HL-60 (cell line): Measurements from ENCODE around the gene SLC18A2.

Source experiments
- DNase-seq, 2 experiments: peaks; one replicate each; pipeline ENCODE4 v3.0.0-alpha.2; 2010 to 2020; ENCODE audit warnings: low read depth in 1 of 2, low spot score in 1 of 2
- H3K27ac ChIP-seq: fragments of 250-450 bp; sonication (Bioruptor Pico); replicated peaks from 2 replicates; pipeline ENCODE4 v1.5.1; 2020; ENCODE audit warnings: mild to moderate bottlenecking, moderate library complexity
- H3K27me3 ChIP-seq: fragments of 250-450 bp; sonication (Bioruptor Pico); 2 replicates; pipeline ENCODE4 v1.5.1; 2021; ENCODE audit warnings: mild to moderate bottlenecking, moderate library complexity; ENCODE audit not compliant: insufficient read depth, poor library complexity, severe bottlenecking
- H3K4me3 ChIP-seq: replicated peaks from 2 replicates; pipeline ENCODE4 v1.5.1; 2011; ENCODE audit warnings: mild to moderate bottlenecking, control low read depth, low read length; ENCODE audit not compliant: insufficient read depth
- CTCF ChIP-seq: IDR thresholded peaks from one replicate; pipeline ENCODE4 v1.5.1; 2011; ENCODE audit warnings: low read length, control low read depth, inconsistent platforms; ENCODE audit not compliant: insufficient read depth
- GABPA ChIP-seq: IDR thresholded peaks from 2 replicates; pipeline ENCODE4 v1.6.1; 2012; ENCODE audit warnings: low read depth
- POLR2AphosphoS5 ChIP-seq: IDR thresholded peaks from 2 replicates; pipeline ENCODE4 v1.6.1; 2012; ENCODE audit warnings: low read depth
- REST ChIP-seq: IDR thresholded peaks from 2 replicates; pipeline ENCODE4 v1.6.1; 2012; ENCODE audit warnings: low read depth; ENCODE audit not compliant: insufficient replicate concordance
- SPI1 ChIP-seq: IDR thresholded peaks from 2 replicates; pipeline ENCODE4 v1.6.1; 2012; ENCODE audit warnings: low read depth, mild to moderate bottlenecking, borderline replicate concordance

The SLC18A2 gene

GRCh38 chr10:117259279-117259678 lies 18.4 kb downstream of the SLC18A2 start:
- H3K4me3 ChIP-seq, result no peak overlapping the region
- H3K27ac ChIP-seq, result no peak overlapping the region
- TF ChIP-seq SPI1 (peak; percentile 86; the same call in 1 of the 2 replicates), GABPA (no peak)
- no peaks in the 10 kb centered on the region for H3K27me3 ChIP-seq
- DNase-seq, result peak in 1 of 2 experiments; percentile 55

- Histone ChIP-seq H3K27me3 (no peaks in the 10 kb centered on the region), H3K4me3 (no peak overlapping the region), H3K27ac (peak overlapping the region; percentile 7; the same call in 1 of the 2 replicates)
- DNase-seq, result peak in 1 of 2 experiments; percentile 31
- no peak for TF ChIP-seq REST
- no peak for TF ChIP-seq CTCF
- TF ChIP-seq GABPA, result no peak
- TF ChIP-seq SPI1, result no peak
- TF ChIP-seq POLR2AphosphoS5, result no peak
Measured at GRCh38 chr10:117260084-117260483, 19.2 kb downstream of the SLC18A2 start.

- Histone ChIP-seq H3K4me3 (no peak overlapping the region), H3K27me3 (no peaks in the 10 kb centered on the region), H3K27ac (no peak overlapping the region)
- DNase-seq, result no peak
- TF ChIP-seq CTCF (no peak), POLR2AphosphoS5 (no peak)
Measured at GRCh38 chr10:117261501-117261900, 20.6 kb downstream of the SLC18A2 start.

GRCh38 chr10:117262291-117262902 lies 21.5 kb downstream of the SLC18A2 start:
- DNase-seq, result no peak
- H3K27me3 ChIP-seq, result no peaks in the 10 kb centered on the region
- H3K27ac ChIP-seq, result no peak overlapping the region
- TF ChIP-seq GABPA (no peak), POLR2AphosphoS5 (no peak), REST (no peak), SPI1 (no peak), CTCF (no peak)
- no peak overlapping the region for H3K4me3 ChIP-seq
